B cell (primary cell): ENCODE measurements around the gene P3R3URF.

Experiments
- CTCF ChIP-seq: fragments of 200-600 bp; IDR thresholded peaks from one replicate; pipeline ENCODE4 v1.8.0; 2022; ENCODE audit warnings: antibody characterized with exemption, mild to moderate bottlenecking
- EZH2 ChIP-seq: IDR thresholded peaks from 2 replicates; pipeline ENCODE4 v1.6.1; 2012; ENCODE audit warnings: borderline replicate concordance, low read depth, mild to moderate bottlenecking, moderate library complexity, low read length; ENCODE audit not compliant: insufficient read depth, poor library complexity, severe bottlenecking

- TF ChIP-seq CTCF (no peak), EZH2 (no peak)
Observed at GRCh38 chr1:46130121-46130520, 46.2 kb downstream of the P3R3URF start.
